GM21367 (cell line): ENCODE data around the gene CNGA1.
"Not testable (repeated sequence)": the region's sequence is repeated elsewhere in the genome, so short reads cannot be mapped to it uniquely, and the experiment has no call there.

Source experiments
- ATAC-seq: cut with Tn5 transposase; IDR thresholded peaks from one replicate; pipeline ENCODE4 v1.9.1; 2021; ENCODE audit not compliant: unreplicated experiment

CNGA1 gene

GRCh38 chr4:48031802-48032525, 15.5 kb upstream of the CNGA1 start:
- no peak for ATAC-seq

- no peak for ATAC-seq
These were observed 14.0 kb upstream of the CNGA1 start for GRCh38 chr4:48030470-48030869.

GRCh38 chr4:48028696-48029095, 12.2 kb upstream of the CNGA1 start:
- no peak for ATAC-seq

GRCh38 chr4:48027653-48028052, 11.2 kb upstream of the CNGA1 start:
- ATAC-seq: peak; percentile 69

- ATAC-seq: no peak
These were observed 8.5 kb upstream of the CNGA1 start for GRCh38 chr4:48025005-48025404.

- ATAC-seq: no peak
These were observed 8.0 kb upstream of the CNGA1 start for GRCh38 chr4:48024522-48024921.

GRCh38 chr4:48022192-48022799, 5.8 kb upstream of the CNGA1 start:
- ATAC-seq: no peak

- no peak for ATAC-seq
These were observed 4.6 kb upstream of the CNGA1 start for GRCh38 chr4:48021100-48021499.

- ATAC-seq: no peak
These were observed 1.6 kb upstream of the CNGA1 start for GRCh38 chr4:48018112-48018511.

GRCh38 chr4:48017108-48017571, 659 bp upstream of the CNGA1 start:
- ATAC-seq: peak; percentile 5

GRCh38 chr4:48015678-48016077, 803 bp downstream of the CNGA1 start:
- ATAC-seq: no peak

GRCh38 chr4:48015216-48015615, 1.3 kb downstream of the CNGA1 start:
- ATAC-seq: no peak

- no peak for ATAC-seq
These were observed 3.7 kb downstream of the CNGA1 start for GRCh38 chr4:48012824-48013223.

GRCh38 chr4:48011722-48012121, 4.8 kb downstream of the CNGA1 start:
- ATAC-seq: no peak

GRCh38 chr4:48010906-48011305, 5.6 kb downstream of the CNGA1 start:
- not testable (repeated sequence) for ATAC-seq

GRCh38 chr4:48008021-48008596, 8.4 kb downstream of the CNGA1 start:
- no peak for ATAC-seq

GRCh38 chr4:48005781-48006180, 10.7 kb downstream of the CNGA1 start:
- no peak for ATAC-seq

GRCh38 chr4:48003568-48003967, 12.9 kb downstream of the CNGA1 start:
- ATAC-seq: not testable (repeated sequence)

GRCh38 chr4:48002267-48002666, 14.2 kb downstream of the CNGA1 start:
- no peak for ATAC-seq

GRCh38 chr4:47996021-47996420, 20.5 kb downstream of the CNGA1 start:
- ATAC-seq: no peak

- not testable (repeated sequence) for ATAC-seq
These were observed 24.0 kb downstream of the CNGA1 start for GRCh38 chr4:47992475-47992874.

- no peak for ATAC-seq
These were observed 26.3 kb downstream of the CNGA1 start for GRCh38 chr4:47990145-47990544.
